GM12878 (cell line): ENCODE results near the gene ARHGEF26.

ENCODE experiments used
- BRCA1 ChIP-seq: IDR thresholded peaks from 2 replicates; pipeline ENCODE4 v1.6.1; 2011; ENCODE audit warnings: low read depth, low read length, improper control_type of control experiment
- GABPA ChIP-seq: IDR thresholded peaks from 2 replicates; pipeline ENCODE4 v1.6.1; 2014; ENCODE audit warnings: antibody characterized with exemption, low read depth, mild to moderate bottlenecking, inconsistent platforms
- TF ChIP-seq, protein P1 (sequence below): IDR thresholded peaks from 2 replicates; pipeline ENCODE4 v1.6.1; 2012; ENCODE audit warnings: low read depth, low read length, improper control_type of control experiment

DNA sequence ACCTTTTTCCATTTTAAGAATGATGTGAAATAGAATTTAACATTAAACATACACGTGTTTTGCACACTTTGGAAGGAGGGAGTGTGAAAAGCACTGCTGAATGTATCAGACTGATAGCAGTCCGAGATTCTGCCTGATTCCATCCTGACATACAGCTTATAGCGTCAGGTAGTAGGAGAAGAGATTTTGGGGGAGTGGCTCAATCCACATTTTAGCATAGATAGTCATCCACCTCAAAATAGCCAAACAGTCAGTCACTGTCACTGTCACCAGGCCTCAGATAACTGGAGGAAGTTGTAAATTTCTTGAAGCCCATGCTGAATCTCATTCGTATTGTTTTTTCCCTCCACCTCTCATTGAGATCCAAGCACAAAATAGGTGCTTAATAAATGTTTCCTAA, 35.4 kb upstream of the ARHGEF26 start:
- TF ChIP-seq BRCA1 (no peak), GABPA (no peak)
- TF ChIP-seq, protein P1, sequence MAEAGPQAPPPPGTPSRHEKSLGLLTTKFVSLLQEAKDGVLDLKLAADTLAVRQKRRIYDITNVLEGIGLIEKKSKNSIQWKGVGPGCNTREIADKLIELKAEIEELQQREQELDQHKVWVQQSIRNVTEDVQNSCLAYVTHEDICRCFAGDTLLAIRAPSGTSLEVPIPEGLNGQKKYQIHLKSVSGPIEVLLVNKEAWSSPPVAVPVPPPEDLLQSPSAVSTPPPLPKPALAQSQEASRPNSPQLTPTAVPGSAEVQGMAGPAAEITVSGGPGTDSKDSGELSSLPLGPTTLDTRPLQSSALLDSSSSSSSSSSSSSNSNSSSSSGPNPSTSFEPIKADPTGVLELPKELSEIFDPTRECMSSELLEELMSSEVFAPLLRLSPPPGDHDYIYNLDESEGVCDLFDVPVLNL = no peak
